Psoas muscle (tissue), 8 donors: ENCODE data around the gene CNGA2. TPM values are rescaled to one million over a fixed set of nuclear protein-coding genes. Genes with fewer than 3 reads are reported as not detected.

Experiments used
- ATAC-seq, 4 donors: fragments of 200-7000 bp; cut with Tn5 transposase; one replicate each; pipeline ENCODE4 v1.9.1; 2020; ENCODE audit warnings: moderate library complexity in 3 of 4, mild to moderate bottlenecking in 2 of 4
- DNase-seq, 2 donors: peaks; one replicate each; pipeline ENCODE4 v3.0.0-alpha.2; 2020
- H3K27ac ChIP-seq: fragments of 200-600 bp; one replicate; pipeline ENCODE4 v1.8.0; 2022
- H3K27me3 ChIP-seq, 3 donors: fragments of 200-600 bp in 1 of 3; one replicate each; pipeline versions ENCODE4 v1.6.1 to v1.8.0; 2013 to 2022; ENCODE audit warnings: low read length in 2 of 3, mild to moderate bottlenecking in 2 of 3, moderate library complexity in 1 of 3; ENCODE audit not compliant: insufficient read depth in 3 of 3
- H3K36me3 ChIP-seq, 2 donors: fragments of 200-600 bp in 1 of 2; one replicate each; pipeline versions ENCODE4 v1.6.1 to v1.8.0; 2013 to 2022; ENCODE audit warnings: low read depth in 1 of 2, mild to moderate bottlenecking in 1 of 2, moderate library complexity in 1 of 2; ENCODE audit not compliant: insufficient read depth in 1 of 2
- H3K4me1 ChIP-seq: fragments of 200-600 bp; one replicate; pipeline ENCODE4 v1.8.0; 2022
- H3K4me3 ChIP-seq: fragments of 200-600 bp; one replicate; pipeline ENCODE4 v1.8.0; 2022; ENCODE audit warnings: mild to moderate bottlenecking
- H3K9me3 ChIP-seq: fragments of 200-600 bp; one replicate; pipeline ENCODE4 v1.8.0; 2022
- WGBS, 3 donors: extraction: QIAGEN DNeasy Blood & Tissue Kit; methylation state at CpG; one replicate each; pipeline versions ENCODE4 v1.1.6 to v1.1.7; 2013; 5-methylcytosine and 5-hydroxymethylcytosine counted together
- intact Hi-C, 2 donors: fragments of 100-400 bp; cut with DNase I; formaldehyde crosslinking; loops; one replicate each; pipeline versions ENCODE4 v1.11.0 to v1.14.2; 2022
- polyA plus RNA-seq, 3 donors: library from polyadenylated mRNA; stranded (reverse); fragments of 200-250 nt; gene quantifications; one replicate each; pipeline ENCODE4 v1.2.3, GENCODE V29; 2013
- total RNA-seq, 4 donors: library from RNA; stranded (reverse); fragmentation: NEBNext Ultra II Directional in 2 of 4; extraction: Animal tissue kit (Norgen Biotek cat#: 25700) in 2 of 4; gene quantifications; one replicate each; pipeline versions ENCODE4 v1.2.1 to v1.2.4, GENCODE V29; 2021 to 2023
- TF ChIP-seq, protein P1 (sequence below): fragments of 200-600 bp; IDR thresholded peaks from one replicate; pipeline ENCODE4 v1.8.0; 2022; ENCODE audit warnings: antibody characterized with exemption
- donor health status: healthy with polysubstance abuse.
- donor health status: DM: no; HTN: no; CAD: no; lungs with moderate emphysema.
- donor health status: Bipolar disorder and iron deficiency.
- donor health status: healthy.
- donor health status: DM: yes; HTN: yes; CAD: no.
- donor health status: DM: no; HTN: no; CAD: no.
- donor health status: DM: no; HTN: no; CAD: no.
- donor health status: DM: yes; HTN: yes; CAD: no.

Gene CNGA2
- total and polyA plus RNA-seq, 7 donors = not detected

DNA sequence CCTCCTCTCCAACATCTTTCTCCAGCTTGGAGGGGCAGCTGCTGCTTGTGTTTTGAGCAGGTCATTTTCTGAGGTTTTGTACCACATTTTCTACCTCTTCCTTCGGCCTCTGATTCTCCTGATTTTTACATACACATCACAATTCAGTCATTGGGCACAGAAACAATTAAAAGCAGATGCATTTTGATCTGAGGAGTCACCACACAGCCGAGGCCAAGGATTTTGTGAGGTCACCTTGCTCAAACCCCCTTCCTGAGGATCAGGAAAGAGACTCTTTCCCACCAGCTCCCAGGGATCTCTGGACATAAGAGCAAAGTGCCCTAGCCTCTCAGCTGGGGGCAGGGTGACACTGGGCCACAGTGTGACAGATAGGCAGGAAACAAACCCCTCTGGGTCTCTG is 24.1 kb upstream of the CNGA2 start:
- 61 to 77% (median 64%) methylated on average over 2 of the region's 2 CpGs for WGBS, 3 donors
- intact Hi-C loops = no loop called here

DNA sequence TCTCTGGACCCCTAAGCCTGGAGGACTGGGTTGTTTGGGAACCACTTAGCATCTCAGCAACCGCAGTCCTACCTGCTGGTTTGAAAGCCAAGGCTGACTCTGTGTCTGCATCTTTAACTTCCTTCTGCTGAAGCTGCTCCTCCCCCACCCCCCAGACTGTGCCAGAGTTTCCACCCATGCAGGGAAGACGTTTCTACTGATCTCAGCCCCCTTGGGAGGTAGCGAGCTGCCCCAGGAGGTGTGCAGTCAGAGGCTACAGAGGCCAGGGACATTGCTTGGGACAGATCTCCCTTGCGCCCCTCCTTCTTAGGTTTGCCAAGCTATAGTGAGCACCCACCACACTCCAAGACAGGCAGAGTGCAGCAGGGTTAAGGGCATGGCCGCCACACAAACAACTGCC is 23.4 kb upstream of the CNGA2 start:
- no peak overlapping the region for H3K27ac ChIP-seq
- intact Hi-C loops = no loop called here
- DNase-seq = no peak
- no peaks in the 10 kb centered on the region for H3K4me1 ChIP-seq
- peaks cover 0 to 3% (median 0%) of the 10 kb centered on the region in 3 donors for H3K27me3 ChIP-seq
- no peak for ATAC-seq
- no peaks in the 10 kb centered on the region for H3K36me3 ChIP-seq
- H3K4me3 ChIP-seq = no peak overlapping the region
- TF ChIP-seq, protein P1, sequence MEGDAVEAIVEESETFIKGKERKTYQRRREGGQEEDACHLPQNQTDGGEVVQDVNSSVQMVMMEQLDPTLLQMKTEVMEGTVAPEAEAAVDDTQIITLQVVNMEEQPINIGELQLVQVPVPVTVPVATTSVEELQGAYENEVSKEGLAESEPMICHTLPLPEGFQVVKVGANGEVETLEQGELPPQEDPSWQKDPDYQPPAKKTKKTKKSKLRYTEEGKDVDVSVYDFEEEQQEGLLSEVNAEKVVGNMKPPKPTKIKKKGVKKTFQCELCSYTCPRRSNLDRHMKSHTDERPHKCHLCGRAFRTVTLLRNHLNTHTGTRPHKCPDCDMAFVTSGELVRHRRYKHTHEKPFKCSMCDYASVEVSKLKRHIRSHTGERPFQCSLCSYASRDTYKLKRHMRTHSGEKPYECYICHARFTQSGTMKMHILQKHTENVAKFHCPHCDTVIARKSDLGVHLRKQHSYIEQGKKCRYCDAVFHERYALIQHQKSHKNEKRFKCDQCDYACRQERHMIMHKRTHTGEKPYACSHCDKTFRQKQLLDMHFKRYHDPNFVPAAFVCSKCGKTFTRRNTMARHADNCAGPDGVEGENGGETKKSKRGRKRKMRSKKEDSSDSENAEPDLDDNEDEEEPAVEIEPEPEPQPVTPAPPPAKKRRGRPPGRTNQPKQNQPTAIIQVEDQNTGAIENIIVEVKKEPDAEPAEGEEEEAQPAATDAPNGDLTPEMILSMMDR = no peak
- no peaks in the 10 kb centered on the region for H3K9me3 ChIP-seq
- 48 to 85% (median 61%) methylated on average over 3 to 5 of the region's 5 CpGs for WGBS, 3 donors

More for the DNA sequence above, 24.1 kb upstream of the CNGA2 start:
- peaks cover 0 to 3% (median 0%) of the 10 kb centered on the region in 3 donors for H3K27me3 ChIP-seq
- no peaks in the 10 kb centered on the region for H3K36me3 ChIP-seq
- ATAC-seq = no peak
- no peaks in the 10 kb centered on the region for H3K4me1 ChIP-seq
- H3K9me3 ChIP-seq = no peaks in the 10 kb centered on the region
- no peak overlapping the region for H3K4me3 ChIP-seq
- no peak overlapping the region for H3K27ac ChIP-seq
- TF ChIP-seq, protein P1 = no peak
- DNase-seq = no peak

DNA sequence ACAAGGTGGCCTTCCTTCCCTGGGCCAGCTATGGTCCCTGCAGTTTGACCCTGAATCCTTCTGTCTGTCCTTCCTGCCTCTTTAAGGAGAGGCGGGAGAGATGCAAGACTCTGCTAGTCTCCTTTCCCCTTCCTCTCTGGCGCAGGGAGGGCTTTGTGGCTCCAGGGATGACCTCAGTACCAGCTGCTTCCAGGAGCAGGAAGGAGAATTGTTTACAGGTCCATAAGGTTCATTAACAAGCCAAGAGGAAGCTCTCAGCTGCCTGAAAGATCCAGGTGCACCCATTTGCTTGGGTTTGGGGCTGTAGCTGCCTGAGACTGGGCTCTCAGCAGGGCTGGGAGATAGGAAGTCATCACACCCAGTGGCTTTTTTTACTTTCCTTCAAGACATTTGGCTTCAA is 22.8 kb upstream of the CNGA2 start:
- no peaks in the 10 kb centered on the region for H3K4me1 ChIP-seq
- H3K36me3 ChIP-seq = no peaks in the 10 kb centered on the region
- H3K9me3 ChIP-seq = no peaks in the 10 kb centered on the region
- ATAC-seq (peak in 2 of 4 donors; percentile 33 to 35), DNase-seq (no peak)
- H3K27ac ChIP-seq = no peak overlapping the region
- intact Hi-C loops = no loop called here
- H3K4me3 ChIP-seq = no peak overlapping the region
- 16 to 47% (median 24%) methylated on average over 2 of the region's 2 CpGs for WGBS, 3 donors
- TF ChIP-seq, protein P1 = no peak
- peaks cover 0 to 6% (median 0%) of the 10 kb centered on the region in 3 donors for H3K27me3 ChIP-seq

DNA sequence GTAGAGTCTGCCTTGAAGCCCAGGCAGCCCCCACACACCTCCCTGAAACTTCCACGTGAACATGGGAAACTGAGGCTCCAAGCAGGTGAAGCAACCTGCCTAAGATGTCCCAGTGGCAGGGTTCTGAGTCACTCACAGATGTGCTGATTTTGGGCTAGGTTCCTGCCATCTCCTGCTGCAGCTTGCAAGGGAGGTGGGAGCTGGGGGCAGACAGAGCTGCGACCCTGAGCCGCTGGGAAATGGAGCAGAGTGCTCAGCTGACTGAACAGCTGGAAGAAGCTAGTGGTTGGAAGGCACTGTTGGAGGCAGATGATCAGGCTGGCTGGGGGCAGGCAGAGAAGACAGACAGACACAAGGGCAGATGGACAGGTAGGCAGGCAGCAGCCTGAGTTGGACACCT is 22.3 kb upstream of the CNGA2 start:
- Histone ChIP-seq H3K27ac (no peak overlapping the region), H3K36me3 (no peaks in the 10 kb centered on the region), H3K4me1 (no peaks in the 10 kb centered on the region), H3K27me3 (peaks cover 0 to 7% (median 0%) of the 10 kb centered on the region in 3 donors), H3K4me3 (no peak overlapping the region), H3K9me3 (no peaks in the 10 kb centered on the region)
- TF ChIP-seq, protein P1 = no peak
- 15 to 21% (median 20%) methylated on average over 3 of the region's 3 CpGs for WGBS, 3 donors
- no peak for ATAC-seq
- intact Hi-C loops = no loop called here
- DNase-seq = no peak

- WGBS, 3 donors = 57 to 70% (median 62%) methylated on average over 3 of the region's 3 CpGs
- Histone ChIP-seq H3K27me3 (peaks cover 0 to 4% (median 0%) of the 10 kb centered on the region in 3 donors), H3K4me1 (no peaks in the 10 kb centered on the region), H3K36me3 (no peaks in the 10 kb centered on the region), H3K4me3 (no peak overlapping the region), H3K27ac (no peak overlapping the region), H3K9me3 (no peaks in the 10 kb centered on the region)
- ATAC-seq = no peak
- no peak for DNase-seq
- TF ChIP-seq, protein P1 = peak; percentile 36
- intact Hi-C loops = no loop called here
These were observed 20.7 kb upstream of the CNGA2 start for GRCh38 chrX:151713849-151714248.
